A549 (cell line): ENCODE data around the gene STAT5B. TPM values are rescaled to one million over a fixed set of nuclear protein-coding genes. Genes with fewer than 3 reads are reported as not detected.

Experiments
- ATAC-seq, 2 experiments: fragments of 200-7000 bp in 1 of 2; fragments of >200 bp in 1 of 2; cut with Nextera tagmentation in 1 of 2; cut with Tn5 transposase in 1 of 2; 3 replicates each; pipeline versions ENCODE4 v1.8.0 to v1.9.1; 2018 to 2020; ENCODE audit warnings: mild to moderate bottlenecking in 1 of 2, moderate library complexity in 1 of 2
- CTCF ChIA-PET: fragments of 300-600 bp; sonication (Branson Sonifier 250); formaldehyde crosslinking; extraction: SDS; loops from one replicate; lab custom pipeline; 2021; ENCODE audit warnings: antibody characterized with exemption, inconsistent platforms; lab: Yijun Ruan, JAX
- POLR2A ChIA-PET: fragments of 350-600 bp; formaldehyde crosslinking; extraction: SDS; loops from one replicate; lab custom pipeline; 2021; ENCODE audit warnings: antibody characterized with exemption, inconsistent platforms; lab: Yijun Ruan, JAX
- DNase-seq, 2 experiments: peaks; one replicate each; pipeline versions ENCODE4 v3.0.0 to v3.0.0-alpha.2; 2011 to 2016; ENCODE audit warnings: low read depth in 1 of 2, low spot score in 1 of 2
- FAIRE-seq: peaks from 2 replicates; lab custom pipeline; 2011; peaks lifted over from hg19 to GRCh38; lab: Jason Lieb, UNC
- H3K27ac ChIP-seq, 2 experiments: fragments of >200 bp; sonication (Bioruptor Twin); formaldehyde crosslinking; 3 replicates each; pipeline ENCODE4 v1.5.1; 2016 to 2017
- H3K4me1 ChIP-seq: fragments of >200 bp; sonication (Bioruptor Twin); formaldehyde crosslinking; 3 replicates; pipeline ENCODE4 v1.6.1; 2016
- H3K4me2 ChIP-seq: fragments of >200 bp; sonication (Bioruptor Twin); formaldehyde crosslinking; 3 replicates; pipeline ENCODE4 v1.6.1; 2016
- H3K4me3 ChIP-seq: fragments of >200 bp; sonication (Bioruptor Twin); formaldehyde crosslinking; 3 replicates; pipeline ENCODE4 v1.5.1; 2016
- H3K9me3 ChIP-seq: fragments of >200 bp; sonication (Bioruptor Twin); formaldehyde crosslinking; 3 replicates; pipeline ENCODE4 v1.6.1; 2016
- CHD2 ChIP-seq: fragments of 150-350 bp; IDR thresholded peaks from 2 replicates; pipeline ENCODE4 v1.6.1; 2014; ENCODE audit warnings: low read length; ENCODE audit not compliant: partially characterized antibody
- CHD4 ChIP-seq: fragments of 200-600 bp; sonication (generic); IDR thresholded peaks from 2 replicates; pipeline ENCODE4 v1.6.1; 2016; ENCODE audit warnings: antibody characterized with exemption, mild to moderate bottlenecking, borderline replicate concordance
- EHF ChIP-seq: fragments of 250-450 bp; sonication (Bioruptor Pico); IDR thresholded peaks from 2 replicates; pipeline ENCODE4 v1.5.0; 2020; ENCODE audit warnings: mild to moderate bottlenecking
- FOXS1 ChIP-seq: fragments of 250-450 bp; sonication (Bioruptor Pico); IDR thresholded peaks from 2 replicates; pipeline ENCODE4 v1.5.0; 2020; ENCODE audit warnings: mild to moderate bottlenecking, moderate library complexity
- GATA3 ChIP-seq: IDR thresholded peaks from 2 replicates; pipeline ENCODE4 v1.6.1; 2012; ENCODE audit warnings: borderline replicate concordance
- HDAC2 ChIP-seq: fragments of 200-600 bp; sonication (generic); IDR thresholded peaks from 2 replicates; pipeline ENCODE4 v1.6.1; 2016
- HEYL ChIP-seq: fragments of 250-450 bp; sonication (Bioruptor Pico); IDR thresholded peaks from 2 replicates; pipeline ENCODE4 v1.8.0; 2021; ENCODE audit warnings: mild to moderate bottlenecking, moderate library complexity
- HOXA7 ChIP-seq: fragments of 250-450 bp; sonication (Bioruptor Pico); IDR thresholded peaks from 2 replicates; pipeline ENCODE4 v1.5.0; 2020; ENCODE audit warnings: mild to moderate bottlenecking, moderate library complexity
- JUNB ChIP-seq: fragments of >200 bp; sonication (Bioruptor Twin); formaldehyde crosslinking; IDR thresholded peaks from 2 replicates; pipeline ENCODE4 v1.6.1; 2016
- KDM5A ChIP-seq: fragments of 200-600 bp; sonication (generic); IDR thresholded peaks from 2 replicates; pipeline ENCODE4 v1.6.1; 2016; ENCODE audit warnings: antibody characterized with exemption, mild to moderate bottlenecking
- MAFK ChIP-seq: fragments of 450-650 bp; IDR thresholded peaks from 2 replicates; pipeline ENCODE4 v1.6.1; 2014; ENCODE audit not compliant: partially characterized antibody
- MYC ChIP-seq: IDR thresholded peaks from 2 replicates; pipeline ENCODE4 v1.6.1; 2012; ENCODE audit warnings: mild to moderate bottlenecking, inconsistent platforms, low read length, improper control_type of control experiment, borderline replicate concordance
- NFE2L2 ChIP-seq: fragments of 150-350 bp; conservative IDR thresholded peaks from 2 replicates; pipeline ENCODE4 v1.6.1; 2014; ENCODE audit warnings: low read length
- POLR2A ChIP-seq: IDR thresholded peaks from 2 replicates; pipeline ENCODE4 v1.6.1; 2012; ENCODE audit warnings: mild to moderate bottlenecking, low read length
- RARB ChIP-seq: fragments of 250-450 bp; sonication (Bioruptor Pico); IDR thresholded peaks from 2 replicates; pipeline ENCODE4 v1.8.0; 2021; ENCODE audit warnings: mild to moderate bottlenecking, moderate library complexity
- RNF2 ChIP-seq: fragments of 200-600 bp; sonication (generic); IDR thresholded peaks from 2 replicates; pipeline ENCODE4 v1.6.1; 2016; ENCODE audit warnings: low read depth, mild to moderate bottlenecking, antibody characterized with exemption, moderate library complexity, borderline replicate concordance
- TP53 ChIP-seq: fragments of 250-450 bp; sonication (Bioruptor Pico); IDR thresholded peaks from 2 replicates; pipeline ENCODE4 v1.5.0; 2021; ENCODE audit warnings: mild to moderate bottlenecking, moderate library complexity
- ZC3H11A ChIP-seq: fragments of 450-650 bp; IDR thresholded peaks from 2 replicates; pipeline ENCODE4 v1.6.1; 2014; ENCODE audit warnings: antibody characterized with exemption, mild to moderate bottlenecking
- WGBS: methylation state at CpG from one replicate; pipeline ENCODE4 v1.1.6; 2017; ENCODE audit errors: missing lambda C conversion rate; 5-methylcytosine and 5-hydroxymethylcytosine counted together
- polyA plus RNA-seq, 4 experiments: library from polyadenylated mRNA; depleted of rRNA in 3 of 4; stranded (reverse); fragments of >200 nt; fragmentation: RNase III in 1 of 4; extraction: RNeasy Plus Mini Kit Qiagen cat#74134 plus additional on column Dnase treatment in 1 of 4; gene quantifications; 2 replicates in 3 of 4; 3 replicates in 1 of 4; pipeline ENCODE4 v1.2.3, GENCODE V29; 2011 to 2017
- TF ChIP-seq, protein P1 (sequence below): fragments of >200 bp; sonication (Bioruptor Twin); formaldehyde crosslinking; IDR thresholded peaks from 3 replicates; pipeline ENCODE4 v1.5.1; 2016
- TF ChIP-seq, protein P2 (sequence below): fragments of 250-450 bp; sonication (Bioruptor Pico); IDR thresholded peaks from 2 replicates; pipeline ENCODE4 v1.5.0; 2021; ENCODE audit warnings: mild to moderate bottlenecking, moderate library complexity, borderline replicate concordance

The STAT5B gene
- polyA plus RNA-seq, 2 of the 4 experiments (the other 2 are of a cell fraction), result 31.2 to 37.6 TPM

DNA sequence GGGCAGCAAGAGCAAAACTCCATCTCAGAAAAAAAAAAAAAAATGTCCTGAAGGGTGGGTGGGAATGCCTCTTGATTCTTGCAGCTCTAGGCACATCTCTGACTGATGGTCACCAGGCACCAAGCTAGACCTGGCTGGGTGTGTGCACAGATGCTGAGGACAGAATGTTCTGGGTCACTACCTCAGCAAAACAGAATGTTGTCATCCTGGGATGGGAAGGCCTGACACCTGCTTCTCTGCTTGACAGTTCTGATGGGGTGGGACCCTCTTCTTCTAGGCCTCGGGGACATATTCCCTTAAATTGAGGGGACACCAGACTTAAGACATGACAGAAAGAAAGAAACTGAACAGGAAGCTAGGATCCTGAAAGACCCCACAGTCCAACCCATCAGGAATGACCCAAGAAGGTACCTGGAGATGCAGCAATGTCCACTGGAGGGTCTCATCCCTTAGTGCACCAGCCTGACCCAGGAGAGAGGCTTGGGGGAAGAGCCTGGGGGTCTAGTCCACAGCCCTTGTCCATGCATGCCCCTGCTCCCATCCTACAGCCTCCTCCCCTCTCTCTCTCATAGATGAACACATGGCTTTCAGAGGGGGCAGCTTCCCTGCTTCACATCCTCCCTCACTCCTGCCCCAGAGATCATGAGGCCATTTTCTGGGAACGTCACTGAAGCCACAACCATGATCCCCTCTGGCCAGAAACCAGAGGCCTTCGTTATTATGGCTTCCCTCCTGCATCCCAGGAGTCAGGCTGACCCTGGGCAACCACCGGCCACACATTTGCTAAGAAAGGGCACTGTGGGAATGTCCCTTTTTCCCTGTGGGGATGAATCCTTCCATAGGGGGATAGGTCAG lies 3.8 kb upstream of the STAT5B start:
- WGBS, result 69% methylated on average over 4 of the region's 4 CpGs
- FAIRE-seq, result no peak
- Histone ChIP-seq H3K4me2 (no peak overlapping the region), H3K27ac (no peak overlapping the region; a peak in 1 of 6 replicates), H3K9me3 (no peaks in the 10 kb centered on the region), H3K4me1 (peaks cover 8% of the 10 kb centered on the region), H3K4me3 (no peak overlapping the region)
- ChIA-PET CTCF (interaction anchor here (0.6 to 1.9 kb wide), 7 partner anchors 11 to 98 kb away, joined by 3 to 10 read pairs (median 3); no protein-coding TSS in a partner anchor), POLR2A (interaction anchor here (0.7 to 1.1 kb wide), 2 partner anchors 8 to 260 kb away, joined by 3 to 4 read pairs; partner anchors contain the start of genes NKIRAS2 and STAT5A)
- DNase-seq, result no peak
- TF ChIP-seq KDM5A (no peak), ZC3H11A (no peak), POLR2A (no peak), CHD2 (no peak), TP53 (CRISPR knock-in tag) (no peak), HDAC2 (no peak), HOXA7 (no peak), GATA3 (no peak), FOXS1 (CRISPR knock-in tag) (no peak), MYC (no peak), RARB (CRISPR knock-in tag) (no peak), JUNB (no peak), NFE2L2 (no peak)
- TF ChIP-seq, protein P1, sequence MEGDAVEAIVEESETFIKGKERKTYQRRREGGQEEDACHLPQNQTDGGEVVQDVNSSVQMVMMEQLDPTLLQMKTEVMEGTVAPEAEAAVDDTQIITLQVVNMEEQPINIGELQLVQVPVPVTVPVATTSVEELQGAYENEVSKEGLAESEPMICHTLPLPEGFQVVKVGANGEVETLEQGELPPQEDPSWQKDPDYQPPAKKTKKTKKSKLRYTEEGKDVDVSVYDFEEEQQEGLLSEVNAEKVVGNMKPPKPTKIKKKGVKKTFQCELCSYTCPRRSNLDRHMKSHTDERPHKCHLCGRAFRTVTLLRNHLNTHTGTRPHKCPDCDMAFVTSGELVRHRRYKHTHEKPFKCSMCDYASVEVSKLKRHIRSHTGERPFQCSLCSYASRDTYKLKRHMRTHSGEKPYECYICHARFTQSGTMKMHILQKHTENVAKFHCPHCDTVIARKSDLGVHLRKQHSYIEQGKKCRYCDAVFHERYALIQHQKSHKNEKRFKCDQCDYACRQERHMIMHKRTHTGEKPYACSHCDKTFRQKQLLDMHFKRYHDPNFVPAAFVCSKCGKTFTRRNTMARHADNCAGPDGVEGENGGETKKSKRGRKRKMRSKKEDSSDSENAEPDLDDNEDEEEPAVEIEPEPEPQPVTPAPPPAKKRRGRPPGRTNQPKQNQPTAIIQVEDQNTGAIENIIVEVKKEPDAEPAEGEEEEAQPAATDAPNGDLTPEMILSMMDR, result no peak
- TF ChIP-seq, protein P2, sequence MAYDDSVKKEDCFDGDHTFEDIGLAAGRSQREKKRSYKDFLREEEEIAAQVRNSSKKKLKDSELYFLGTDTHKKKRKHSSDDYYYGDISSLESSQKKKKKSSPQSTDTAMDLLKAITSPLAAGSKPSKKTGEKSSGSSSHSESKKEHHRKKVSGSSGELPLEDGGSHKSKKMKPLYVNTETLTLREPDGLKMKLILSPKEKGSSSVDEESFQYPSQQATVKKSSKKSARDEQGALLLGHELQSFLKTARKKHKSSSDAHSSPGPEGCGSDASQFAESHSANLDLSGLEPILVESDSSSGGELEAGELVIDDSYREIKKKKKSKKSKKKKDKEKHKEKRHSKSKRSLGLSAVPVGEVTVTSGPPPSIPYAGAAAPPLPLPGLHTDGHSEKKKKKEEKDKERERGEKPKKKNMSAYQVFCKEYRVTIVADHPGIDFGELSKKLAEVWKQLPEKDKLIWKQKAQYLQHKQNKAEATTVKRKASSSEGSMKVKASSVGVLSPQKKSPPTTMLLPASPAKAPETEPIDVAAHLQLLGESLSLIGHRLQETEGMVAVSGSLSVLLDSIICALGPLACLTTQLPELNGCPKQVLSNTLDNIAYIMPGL (CRISPR knock-in tag), result no peak
- ATAC-seq, result no peak

DNA sequence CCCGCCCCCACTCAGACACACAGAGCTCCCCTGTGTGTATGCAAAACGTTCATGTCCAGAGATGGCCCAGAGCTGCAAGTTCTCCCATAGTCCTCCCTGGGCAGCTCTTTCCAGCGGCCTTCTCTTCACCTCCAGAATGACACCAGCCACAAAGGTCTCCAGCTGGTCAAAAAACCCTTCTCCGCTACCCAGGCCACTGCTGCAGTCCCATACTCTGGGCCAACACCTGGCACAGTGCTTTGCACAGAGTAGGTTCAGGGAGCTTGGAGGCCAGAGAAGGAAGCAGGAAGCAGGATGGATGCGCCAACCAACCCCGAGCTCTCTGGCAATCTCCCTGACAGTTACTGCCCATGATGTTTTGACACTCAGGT lies 1.1 kb upstream of the STAT5B start:
- ATAC-seq, result peak; percentile 25 to 60
- Histone ChIP-seq H3K4me2 (peak overlapping the region; percentile 88), H3K4me3 (peak overlapping the region; percentile 65), H3K27ac (peak overlapping the region; percentile 94 to 96)
- CTCF ChIA-PET, result interaction anchor here (0.6 to 1.8 kb wide), 12 partner anchors 8 to 133 kb away, joined by 3 to 7 read pairs (median 4); partner anchors contain the start of gene STAT5A
- 69% methylated on average over 6 of the region's 6 CpGs for WGBS
- TF ChIP-seq KDM5A, result no peak
- no peak for TF ChIP-seq CHD4
- TF ChIP-seq, protein P2 (CRISPR knock-in tag), result no peak
- no peak for TF ChIP-seq RNF2
- no peak for TF ChIP-seq EHF
- TF ChIP-seq HOXA7, result no peak
- TF ChIP-seq HEYL, result no peak
- no peak for TF ChIP-seq MAFK
- no peak for TF ChIP-seq GATA3
- TF ChIP-seq, all 56 proteins: peak for 0
- no peaks in the 10 kb centered on the region for H3K9me3 ChIP-seq
- H3K4me1 ChIP-seq, result peaks cover 32% of the 10 kb centered on the region
- POLR2A ChIA-PET, result interaction anchor here (0.6 to 1.4 kb wide), 9 partner anchors 9 to 255 kb away, joined by 3 to 7 read pairs (median 4); partner anchors contain the start of genes CAVIN1, STAT3 and STAT5A
- DNase-seq (no peak), FAIRE-seq (no peak)
